ENCODE measurements around the gene ZNF467.

The ZNF467 gene

DNA sequence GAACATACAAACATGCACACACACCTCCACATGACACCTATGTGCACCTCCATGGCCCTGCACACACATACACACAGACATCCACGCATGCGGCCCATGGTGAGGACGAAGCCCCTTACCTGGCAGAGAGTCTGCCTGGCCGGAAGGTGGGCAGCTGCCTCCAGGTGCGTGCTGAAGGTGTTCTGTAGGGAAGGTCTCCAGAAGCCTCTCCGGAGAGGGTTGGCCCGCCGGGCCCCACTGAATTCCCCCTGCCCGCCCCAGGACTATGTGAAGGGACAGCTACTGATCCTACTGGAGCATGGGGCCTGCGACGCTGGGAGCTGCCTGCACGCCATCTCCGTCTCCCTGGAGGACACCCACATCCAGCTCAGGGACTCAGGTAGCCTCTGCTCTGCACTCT is 8.5 kb upstream of the ZNF467 start:
- H3K4me3 ChIP-seq (ENCODE audit: low read depth, low read length): no peak overlapping the region
- DNase-seq (ENCODE audit: low read depth): no peak
- TF ChIP-seq, protein P1, sequence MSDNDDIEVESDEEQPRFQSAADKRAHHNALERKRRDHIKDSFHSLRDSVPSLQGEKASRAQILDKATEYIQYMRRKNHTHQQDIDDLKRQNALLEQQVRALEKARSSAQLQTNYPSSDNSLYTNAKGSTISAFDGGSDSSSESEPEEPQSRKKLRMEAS (IDR thresholded peaks at IDR 0.05; ENCODE audit: low read depth, low read length): no peak
- no peak for TF ChIP-seq POLR2A (IDR thresholded peaks at IDR 0.05; ENCODE audit: extremely low read depth, insufficient read length)
- no peak for TF ChIP-seq MYC (IDR thresholded peaks at IDR 0.05; ENCODE audit: low read depth, low read length)
- TF ChIP-seq, protein P2, sequence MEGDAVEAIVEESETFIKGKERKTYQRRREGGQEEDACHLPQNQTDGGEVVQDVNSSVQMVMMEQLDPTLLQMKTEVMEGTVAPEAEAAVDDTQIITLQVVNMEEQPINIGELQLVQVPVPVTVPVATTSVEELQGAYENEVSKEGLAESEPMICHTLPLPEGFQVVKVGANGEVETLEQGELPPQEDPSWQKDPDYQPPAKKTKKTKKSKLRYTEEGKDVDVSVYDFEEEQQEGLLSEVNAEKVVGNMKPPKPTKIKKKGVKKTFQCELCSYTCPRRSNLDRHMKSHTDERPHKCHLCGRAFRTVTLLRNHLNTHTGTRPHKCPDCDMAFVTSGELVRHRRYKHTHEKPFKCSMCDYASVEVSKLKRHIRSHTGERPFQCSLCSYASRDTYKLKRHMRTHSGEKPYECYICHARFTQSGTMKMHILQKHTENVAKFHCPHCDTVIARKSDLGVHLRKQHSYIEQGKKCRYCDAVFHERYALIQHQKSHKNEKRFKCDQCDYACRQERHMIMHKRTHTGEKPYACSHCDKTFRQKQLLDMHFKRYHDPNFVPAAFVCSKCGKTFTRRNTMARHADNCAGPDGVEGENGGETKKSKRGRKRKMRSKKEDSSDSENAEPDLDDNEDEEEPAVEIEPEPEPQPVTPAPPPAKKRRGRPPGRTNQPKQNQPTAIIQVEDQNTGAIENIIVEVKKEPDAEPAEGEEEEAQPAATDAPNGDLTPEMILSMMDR (IDR thresholded peaks at IDR 0.05; ENCODE audit: low read depth, low read length): no peak

DNA sequence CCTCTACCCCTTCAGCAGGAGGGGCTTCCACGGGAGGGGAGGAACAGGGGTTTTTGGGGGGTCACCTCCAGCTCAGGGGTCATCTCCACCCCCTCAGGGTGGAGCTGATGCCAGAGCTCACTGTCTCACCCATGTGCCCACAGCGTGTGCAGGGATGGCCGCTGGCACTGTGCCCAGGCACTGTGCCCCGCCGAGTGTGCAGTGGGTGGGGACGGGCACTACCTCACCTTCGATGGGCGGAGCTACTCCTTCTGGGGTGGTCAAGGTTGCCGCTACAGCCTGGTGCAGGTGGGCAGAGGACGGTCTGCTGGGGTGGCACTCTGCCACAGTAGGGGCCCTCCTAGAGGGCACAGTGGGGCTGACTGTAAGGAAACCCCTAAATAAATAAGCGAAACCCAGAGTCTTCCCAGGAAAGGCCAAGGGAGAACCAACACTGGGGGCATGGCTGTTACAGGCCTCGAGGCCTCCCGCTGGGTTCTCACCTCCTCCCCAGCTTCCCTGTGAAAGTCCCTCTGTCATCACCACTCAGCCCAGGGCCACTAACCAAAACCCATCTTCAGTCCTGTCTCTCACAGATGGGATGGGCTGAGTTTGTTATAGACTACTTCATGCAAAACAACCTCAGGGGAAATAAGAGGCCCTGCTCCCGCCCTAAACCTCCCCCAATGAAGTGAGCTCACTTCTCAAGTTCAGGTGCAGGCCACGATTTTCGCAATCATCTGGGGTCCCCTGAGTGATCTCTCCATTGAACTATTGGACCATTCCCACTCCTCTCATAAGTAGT is 7.4 kb upstream of the ZNF467 start:
- no peak overlapping the region for H3K4me3 ChIP-seq (ENCODE audit: low read depth, low read length)
- TF ChIP-seq MYC (IDR thresholded peaks at IDR 0.05; ENCODE audit: low read depth, low read length) (no peak), POLR2A (IDR thresholded peaks at IDR 0.05; ENCODE audit: extremely low read depth, insufficient read length) (no peak)
- TF ChIP-seq, protein P2 (IDR thresholded peaks at IDR 0.05; ENCODE audit: low read depth, low read length): no peak
- TF ChIP-seq, protein P1 (IDR thresholded peaks at IDR 0.05; ENCODE audit: low read depth, low read length): no peak
- DNase-seq (ENCODE audit: low read depth): no peak

DNA sequence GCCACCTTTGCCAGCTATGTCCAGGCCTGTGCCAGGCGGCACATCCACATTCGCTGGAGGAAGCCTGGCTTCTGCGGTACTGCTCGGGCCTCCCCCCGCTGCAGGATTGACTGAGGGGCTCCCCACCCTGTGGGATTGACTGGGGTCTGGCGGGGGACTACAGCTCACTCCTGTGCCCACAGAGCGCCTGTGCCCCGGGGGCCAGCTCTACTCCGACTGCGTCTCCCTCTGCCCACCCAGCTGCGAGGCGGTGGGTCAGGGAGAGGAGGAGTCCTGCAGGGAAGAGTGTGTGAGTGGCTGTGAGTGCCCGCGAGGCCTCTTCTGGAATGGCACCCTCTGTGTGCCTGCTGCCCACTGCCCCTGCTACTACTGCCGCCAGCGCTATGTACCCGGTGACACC is 6.7 kb upstream of the ZNF467 start:
- TF ChIP-seq, protein P2 (IDR thresholded peaks at IDR 0.05; ENCODE audit: low read depth, low read length): no peak
- no peak for TF ChIP-seq POLR2A (IDR thresholded peaks at IDR 0.05; ENCODE audit: extremely low read depth, insufficient read length)
- no peak for TF ChIP-seq MYC (IDR thresholded peaks at IDR 0.05; ENCODE audit: low read depth, low read length)
- TF ChIP-seq, protein P1 (IDR thresholded peaks at IDR 0.05; ENCODE audit: low read depth, low read length): no peak
- no peak overlapping the region for H3K4me3 ChIP-seq (ENCODE audit: low read depth, low read length)
- no peak for DNase-seq (ENCODE audit: low read depth)

DNA sequence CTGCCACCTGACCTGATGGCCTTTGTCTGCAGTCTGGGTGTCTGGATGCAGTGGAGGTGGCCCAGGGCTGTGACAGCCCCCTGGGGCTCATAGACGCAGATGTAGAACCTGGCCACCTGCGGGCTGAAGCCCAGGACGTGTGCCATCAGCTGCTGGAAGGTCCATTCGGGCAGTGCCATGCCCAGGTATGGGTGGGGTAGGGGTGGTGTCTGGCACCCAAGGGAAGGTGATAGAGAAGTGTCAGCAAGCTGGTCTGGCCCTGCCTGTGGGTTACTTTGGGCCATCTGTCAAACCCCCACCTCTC is 6.1 kb upstream of the ZNF467 start:
- TF ChIP-seq, protein P2 (IDR thresholded peaks at IDR 0.05; ENCODE audit: low read depth, low read length): no peak
- no peak for TF ChIP-seq MYC (IDR thresholded peaks at IDR 0.05; ENCODE audit: low read depth, low read length)
- no peak overlapping the region for H3K4me3 ChIP-seq (ENCODE audit: low read depth, low read length)
- DNase-seq (ENCODE audit: low read depth): no peak

DNA sequence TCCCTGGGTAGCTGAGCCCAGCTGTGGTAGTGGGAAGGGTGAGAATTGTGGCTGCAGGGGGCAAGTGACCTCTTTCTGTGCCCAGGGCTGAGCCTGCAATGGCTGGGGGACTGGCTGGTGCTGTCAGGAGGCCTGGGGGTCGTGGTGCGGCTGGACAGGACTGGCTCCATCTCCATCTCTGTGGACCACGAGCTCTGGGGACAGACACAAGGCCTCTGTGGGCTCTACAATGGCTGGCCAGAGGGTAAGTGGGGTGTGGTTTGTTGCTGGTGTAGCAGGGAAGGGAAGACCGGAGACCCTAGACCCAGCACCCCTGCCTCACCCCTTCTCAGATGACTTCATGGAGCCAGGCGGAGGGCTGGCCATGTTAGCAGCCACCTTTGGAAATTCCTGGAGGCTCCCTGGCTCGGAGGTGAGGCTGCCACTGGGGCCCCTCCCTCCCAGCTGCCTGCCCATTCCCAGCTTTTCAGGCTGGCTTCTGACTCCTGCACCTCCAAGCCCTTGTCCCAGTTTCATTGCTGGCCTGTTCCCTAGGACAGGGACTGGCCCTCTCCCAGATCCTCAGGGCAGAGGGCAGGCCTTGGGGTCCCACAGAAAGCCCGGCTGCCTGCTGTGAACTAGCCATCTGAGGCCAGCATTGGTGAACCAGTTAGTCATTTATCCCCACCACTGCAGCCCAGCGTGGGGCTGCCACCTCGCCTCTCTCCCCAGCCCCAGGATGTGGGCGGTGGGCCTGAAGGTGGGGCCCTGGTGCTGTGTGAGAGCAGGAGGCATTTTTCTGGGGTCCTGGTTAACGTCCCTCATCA is 5.5 kb upstream of the ZNF467 start:
- no peak for DNase-seq (ENCODE audit: low read depth)
- no peak for TF ChIP-seq MYC (IDR thresholded peaks at IDR 0.05; ENCODE audit: low read depth, low read length)
- TF ChIP-seq, protein P2 (IDR thresholded peaks at IDR 0.05; ENCODE audit: low read depth, low read length): no peak
- TF ChIP-seq, protein P1 (IDR thresholded peaks at IDR 0.05; ENCODE audit: low read depth, low read length): no peak
- TF ChIP-seq POLR2A (IDR thresholded peaks at IDR 0.05; ENCODE audit: extremely low read depth, insufficient read length): no peak
- H3K4me3 ChIP-seq (ENCODE audit: low read depth, low read length): no peak overlapping the region
